ENCODE measurements around the gene ESYT2. TPM values are rescaled to one million over a fixed set of nuclear protein-coding genes. Genes with fewer than 3 reads are reported as not detected.

Gene ESYT2
- polyA plus RNA-seq, 1 of the 3 experiments (the other 2 are of a cell fraction) = 34.2 TPM

DNA sequence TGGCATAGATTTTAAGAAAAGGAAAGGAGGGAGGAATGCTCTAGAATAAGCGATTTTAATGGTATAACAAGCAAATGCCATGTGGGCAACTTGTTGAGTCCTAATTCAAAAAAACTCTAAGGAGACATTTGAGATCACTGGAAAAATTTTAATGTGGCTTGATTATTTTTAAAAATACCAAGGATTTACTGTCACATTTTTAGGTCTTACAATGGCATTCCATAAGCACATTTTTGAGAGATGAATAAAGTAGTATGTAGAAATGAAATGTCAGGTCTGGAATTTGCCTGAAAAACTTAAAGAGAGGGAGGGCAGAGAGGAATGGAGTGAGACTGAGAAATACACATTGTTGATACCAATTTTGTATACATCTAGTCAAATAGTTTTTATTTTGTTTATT, 145.0 kb downstream of the ESYT2 start (continued):
- no peak for TF ChIP-seq CHD2 (IDR thresholded peaks at IDR 0.05; ENCODE audit: low read length, partially characterized antibody)
- TF ChIP-seq MEF2A (IDR thresholded peaks at IDR 0.05; ENCODE audit: borderline replicate concordance, low read depth) = no peak
- TF ChIP-seq, protein P1, sequence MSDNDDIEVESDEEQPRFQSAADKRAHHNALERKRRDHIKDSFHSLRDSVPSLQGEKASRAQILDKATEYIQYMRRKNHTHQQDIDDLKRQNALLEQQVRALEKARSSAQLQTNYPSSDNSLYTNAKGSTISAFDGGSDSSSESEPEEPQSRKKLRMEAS (IDR thresholded peaks at IDR 0.05; ENCODE audit: low read depth) = peak; percentile 16; the same call in 1 of the 2 replicates
- no peak for TF ChIP-seq USF2 (IDR thresholded peaks at IDR 0.05; ENCODE audit: borderline replicate concordance, low read depth, low read length)
- peak; percentile 45; the same call in 1 of the 2 replicates for TF ChIP-seq FOSL2 (IDR thresholded peaks at IDR 0.05; ENCODE audit: borderline replicate concordance, low read depth)
- no peak for TF ChIP-seq NRF1 (IDR thresholded peaks at IDR 0.05; ENCODE audit: low read depth, low read length)

DNA sequence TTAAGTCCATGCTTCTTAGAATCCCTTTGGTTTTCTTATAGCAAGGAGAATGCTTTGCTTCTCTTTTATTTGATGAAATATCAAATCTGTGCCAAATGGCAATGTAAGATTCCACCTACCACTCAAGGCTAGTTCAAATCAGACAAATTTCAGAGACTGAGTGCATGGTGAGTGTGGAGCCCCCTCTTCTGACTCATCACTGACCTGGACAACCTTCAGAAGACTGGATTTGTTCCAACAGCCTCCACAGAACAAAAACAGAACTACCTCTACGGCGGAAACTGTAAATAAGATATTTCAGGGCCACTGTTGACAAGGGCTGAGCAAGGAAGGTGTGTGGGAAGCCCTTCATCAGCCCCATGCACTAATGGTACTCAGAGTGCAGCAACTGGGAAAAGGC, 145.8 kb downstream of the ESYT2 start:
- POLR2A ChIA-PET = no interaction called here
- no peak overlapping the region for H3K4me3 ChIP-seq (ENCODE audit: low read depth in 2 of 2, low read length in 1 of 2)
- H3K4me2 ChIP-seq = peak overlapping the region; percentile 34; the same call in 1 of the 2 replicates
- H4K20me1 ChIP-seq (ENCODE audit: insufficient read depth) = no peaks in the 10 kb centered on the region
- peaks cover 7% of the 10 kb centered on the region; the same call in 1 of the 2 replicates for H3K79me2 ChIP-seq (ENCODE audit: insufficient read depth)
- H3K4me1 ChIP-seq (ENCODE audit: control insufficient read depth in 1 of 2, insufficient read depth in 2 of 2, low read depth in 1 of 2, low read length in 1 of 2) = peaks cover 12 to 19% of the 10 kb centered on the region in 2 experiments; a peak in 3 of 4 replicates
- H3K27ac ChIP-seq (ENCODE audit: low read depth in 2 of 2, low read length in 1 of 2) = peak overlapping the region; percentile 12 to 29
- TF ChIP-seq JUND (IDR thresholded peaks at IDR 0.05) = peak; percentile 21; the same call in 1 of the 2 replicates
- TF ChIP-seq RAD21 (IDR thresholded peaks at IDR 0.05; ENCODE audit: low read length) = peak; percentile 27; the same call in 1 of the 2 replicates
- peak; percentile 13; the same call in 1 of the 2 replicates for TF ChIP-seq TCF12 (IDR thresholded peaks at IDR 0.05)
- peak; percentile 55; the same call in 1 of the 2 replicates for TF ChIP-seq FOSL2 (IDR thresholded peaks at IDR 0.05; ENCODE audit: borderline replicate concordance, low read depth)
- TF ChIP-seq RCOR1 (IDR thresholded peaks at IDR 0.05; ENCODE audit: low read length) = no peak
- peak; percentile 53 for TF ChIP-seq NFIC (IDR thresholded peaks at IDR 0.05; ENCODE audit: borderline replicate concordance)
- TF ChIP-seq POLR2AphosphoS5 (IDR thresholded peaks at IDR 0.05; ENCODE audit: low read depth, low read length) = no peak
- no peak overlapping the region for H3K9ac ChIP-seq
- DNase-seq = no peak
- H3K36me3 ChIP-seq (replicated peaks in 1 of 2; ENCODE audit: control insufficient read depth in 1 of 2, insufficient read depth in 2 of 2, low read length in 1 of 2) = peaks cover 40 to 63% of the 10 kb centered on the region in 2 experiments
- no peaks in the 10 kb centered on the region for H3K9me2 ChIP-seq
- H3K27me3 ChIP-seq (ENCODE audit: insufficient read depth) = no peaks in the 10 kb centered on the region
- no peaks in the 10 kb centered on the region for H3K9me3 ChIP-seq
- 84% methylated on average over 2 of the region's 2 CpGs for WGBS (ENCODE audit: low lambda C conversion rate)
- peaks cover 6% of the 10 kb centered on the region for H3F3A ChIP-seq (replicated peaks; ENCODE audit: insufficient read depth)
- H2AFZ ChIP-seq (ENCODE audit: low read depth) = no peak overlapping the region
- CTCF ChIA-PET = interaction anchor here (1.0 kb wide), 1 partner anchor 294 kb away, joined by 3 read pairs; no protein-coding TSS in a partner anchor

DNA sequence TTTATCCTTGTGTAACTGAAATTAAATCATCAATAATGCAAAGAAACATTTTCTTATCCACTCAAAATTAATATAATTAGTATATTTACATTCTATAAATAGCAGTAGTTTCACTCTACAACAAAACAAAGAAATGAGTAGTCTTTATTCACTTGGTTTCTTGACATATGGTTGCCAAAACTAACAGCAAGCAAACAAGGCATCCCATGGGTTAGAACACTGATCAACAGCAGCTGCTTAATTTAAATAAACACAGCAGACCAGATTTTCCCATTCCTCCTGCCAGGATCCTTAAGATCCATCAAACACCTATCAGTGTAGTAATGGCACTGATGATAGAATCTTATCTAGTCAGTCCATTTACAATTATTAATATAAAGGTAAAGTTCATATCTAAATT, 146.9 kb downstream of the ESYT2 start:
- Histone ChIP-seq H3K27me3 (ENCODE audit: insufficient read depth) (no peaks in the 10 kb centered on the region), H3K4me1 (ENCODE audit: control insufficient read depth in 1 of 2, insufficient read depth in 2 of 2, low read depth in 1 of 2, low read length in 1 of 2) (peaks cover 12 to 19% of the 10 kb centered on the region in 2 experiments; a peak in 3 of 4 replicates), H3K27ac (ENCODE audit: low read depth in 2 of 2, low read length in 1 of 2) (no peak overlapping the region), H2AFZ (ENCODE audit: low read depth) (no peak overlapping the region), H3K4me3 (ENCODE audit: low read depth in 2 of 2, low read length in 1 of 2) (no peak overlapping the region), H3K9me2 (no peaks in the 10 kb centered on the region), H3K79me2 (ENCODE audit: insufficient read depth) (peaks cover 11% of the 10 kb centered on the region; the same call in 1 of the 2 replicates), H3K9me3 (no peaks in the 10 kb centered on the region), H4K20me1 (ENCODE audit: insufficient read depth) (no peaks in the 10 kb centered on the region), H3K9ac (no peak overlapping the region), H3F3A (replicated peaks; ENCODE audit: insufficient read depth) (peaks cover 6% of the 10 kb centered on the region), H3K36me3 (replicated peaks in 1 of 2; ENCODE audit: control insufficient read depth in 1 of 2, insufficient read depth in 2 of 2, low read length in 1 of 2) (peaks cover 42 to 52% of the 10 kb centered on the region in 2 experiments), H3K4me2 (no peak overlapping the region)
- CTCF ChIA-PET = interaction anchor here (1.0 kb wide), 1 partner anchor 295 kb away, joined by 3 read pairs; no protein-coding TSS in a partner anchor
- POLR2A ChIA-PET = no interaction called here
- DNase-seq = no peak
- TF ChIP-seq NRF1 (IDR thresholded peaks at IDR 0.05; ENCODE audit: low read depth, low read length) (no peak), RAD21 (IDR thresholded peaks at IDR 0.05; ENCODE audit: low read length) (no peak), USF2 (IDR thresholded peaks at IDR 0.05; ENCODE audit: borderline replicate concordance, low read depth, low read length) (no peak), REST (IDR thresholded peaks at IDR 0.05; ENCODE audit: low read depth, low read length) (no peak), FOSL2 (IDR thresholded peaks at IDR 0.05; ENCODE audit: borderline replicate concordance, low read depth) (no peak)

All from SK-N-SH (cell line).